K562 (cell line): ENCODE measurements around the gene BTBD2. TPM values are rescaled to one million over a fixed set of nuclear protein-coding genes. Genes with fewer than 3 reads are reported as not detected.

ENCODE experiments used
- ATF7 ChIP-seq: fragments of 450-650 bp; IDR thresholded peaks from 2 replicates; pipeline ENCODE4 v1.7.1; 2014; ENCODE audit warnings: mild to moderate bottlenecking, moderate library complexity
- ELF1 ChIP-seq: fragments of 200-800 bp; sonication (Bioruptor generic); IDR thresholded peaks from 2 replicates; pipeline ENCODE4 v1.6.1; 2016; ENCODE audit warnings: missing genetic modification characterization, missing compliant biosample characterization
- KLF13 ChIP-seq: fragments of 450-650 bp; IDR thresholded peaks from 2 replicates; pipeline ENCODE4 v1.6.1; 2016; ENCODE audit warnings: missing genetic modification characterization, low read depth, mild to moderate bottlenecking, missing compliant biosample characterization, moderate library complexity, borderline replicate concordance
- MAFF ChIP-seq: IDR thresholded peaks from 2 replicates; pipeline ENCODE4 v1.6.1; 2012; ENCODE audit warnings: low read length, improper control_type of control experiment
- MAX ChIP-seq: sonication (generic); formaldehyde crosslinking; IDR thresholded peaks from 2 replicates; pipeline ENCODE4 v1.9.0; 2022; ENCODE audit warnings: mild to moderate bottlenecking, missing genetic modification reagents
- MTA1 ChIP-seq: fragments of 450-650 bp; IDR thresholded peaks from 2 replicates; pipeline ENCODE4 v1.6.1; 2017; ENCODE audit warnings: borderline replicate concordance
- POLR2AphosphoS2 ChIP-seq: IDR thresholded peaks from 2 replicates; pipeline ENCODE4 v1.6.1; 2012; ENCODE audit warnings: low read length, improper control_type of control experiment
- PRPF4 ChIP-seq: fragments of 200-400 bp; formaldehyde crosslinking; IDR thresholded peaks from one replicate; pipeline ENCODE4 v1.6.1; 2017; ENCODE audit warnings: low read length, low read depth, mild to moderate bottlenecking; ENCODE audit not compliant: insufficient read depth, poor library complexity, severe bottlenecking
- STAG1 ChIP-seq: sonication (generic); formaldehyde crosslinking; IDR thresholded peaks from 2 replicates; pipeline ENCODE4 v1.5.0; 2020; ENCODE audit warnings: missing genetic modification reagents, borderline replicate concordance
- THAP12 ChIP-seq: fragments of 250-450 bp; sonication (Bioruptor Pico); IDR thresholded peaks from 2 replicates; pipeline ENCODE4 v1.9.0; 2021; ENCODE audit warnings: mild to moderate bottlenecking, inconsistent platforms
- XRCC4 ChIP-seq: IDR thresholded peaks from one replicate; pipeline ENCODE4 v1.6.1; 2011; ENCODE audit not compliant: insufficient read depth, insufficient read length; ENCODE audit errors: extremely low read depth
- XRCC5 ChIP-seq: fragments of 200-400 bp; formaldehyde crosslinking; IDR thresholded peaks from 2 replicates; pipeline ENCODE4 v1.6.1; 2017; ENCODE audit warnings: low read depth, mild to moderate bottlenecking, low read length
- ZNF143 ChIP-seq: sonication (generic); formaldehyde crosslinking; IDR thresholded peaks from 2 replicates; pipeline ENCODE4 v1.9.0; 2022; ENCODE audit warnings: mild to moderate bottlenecking, missing genetic modification reagents
- ZNF282 ChIP-seq: sonication (generic); formaldehyde crosslinking; IDR thresholded peaks from 2 replicates; pipeline ENCODE4 v1.8.1; 2023; ENCODE audit warnings: missing genetic modification reagents
- polyA plus RNA-seq, 8 experiments: library from polyadenylated mRNA; depleted of rRNA in 4 of 8; stranded (reverse) in 5 of 8; unstranded in 3 of 8; fragments of >200 nt; fragmentation: Nextera tagmentation in 2 of 8; fragmentation: Illumina TruSeq in 1 of 8; extraction: Ambion mirVana in 2 of 8; extraction: Trizol in 1 of 8; gene quantifications; 2 replicates each; pipeline versions ENCODE4 v1.2.1 to v1.2.3, GENCODE V29; 2011 to 2014; ENCODE audit warnings: inconsistent platforms in 1 of 8, missing spikeins in 1 of 8
- total RNA-seq, 7 experiments: library from RNA; depleted of rRNA in 6 of 7; stranded (reverse); fragments of >200 nt in 6 of 7; fragmentation: Illumina TruSeq in 2 of 7; extraction: Trizol in 2 of 7; gene quantifications; 2 replicates each; pipeline versions ENCODE4 v1.2.1 to v1.2.3, GENCODE V29; 2011 to 2021; ENCODE audit warnings: low replicate concordance in 1 of 7
- TF ChIP-seq, protein P1 (sequence below): sonication (generic); formaldehyde crosslinking; IDR thresholded peaks from 2 replicates; pipeline ENCODE4 v1.8.1; 2023; ENCODE audit warnings: mild to moderate bottlenecking, missing genetic modification reagents, moderate library complexity
- TF ChIP-seq, protein P2 (sequence below), 2 experiments: fragments of 450-650 bp; conservative IDR thresholded peaks; 2 replicates each; pipeline ENCODE4 v1.6.1; 2017; ENCODE audit warnings: mild to moderate bottlenecking in 2 of 2, moderate library complexity in 2 of 2
- TF ChIP-seq, protein P3 (sequence below): fragments of 450-650 bp; IDR thresholded peaks from one replicate; pipeline ENCODE4 v1.6.1; 2018; ENCODE audit warnings: mild to moderate bottlenecking, moderate library complexity; ENCODE audit not compliant: partially characterized antibody

BTBD2 gene
- total and polyA plus RNA-seq, 9 of the 15 experiments (the other 6 are each of a cell fraction or from before 2014, with no cell fraction given): 0.10 to 15.6 (median 6.9) TPM

DNA sequence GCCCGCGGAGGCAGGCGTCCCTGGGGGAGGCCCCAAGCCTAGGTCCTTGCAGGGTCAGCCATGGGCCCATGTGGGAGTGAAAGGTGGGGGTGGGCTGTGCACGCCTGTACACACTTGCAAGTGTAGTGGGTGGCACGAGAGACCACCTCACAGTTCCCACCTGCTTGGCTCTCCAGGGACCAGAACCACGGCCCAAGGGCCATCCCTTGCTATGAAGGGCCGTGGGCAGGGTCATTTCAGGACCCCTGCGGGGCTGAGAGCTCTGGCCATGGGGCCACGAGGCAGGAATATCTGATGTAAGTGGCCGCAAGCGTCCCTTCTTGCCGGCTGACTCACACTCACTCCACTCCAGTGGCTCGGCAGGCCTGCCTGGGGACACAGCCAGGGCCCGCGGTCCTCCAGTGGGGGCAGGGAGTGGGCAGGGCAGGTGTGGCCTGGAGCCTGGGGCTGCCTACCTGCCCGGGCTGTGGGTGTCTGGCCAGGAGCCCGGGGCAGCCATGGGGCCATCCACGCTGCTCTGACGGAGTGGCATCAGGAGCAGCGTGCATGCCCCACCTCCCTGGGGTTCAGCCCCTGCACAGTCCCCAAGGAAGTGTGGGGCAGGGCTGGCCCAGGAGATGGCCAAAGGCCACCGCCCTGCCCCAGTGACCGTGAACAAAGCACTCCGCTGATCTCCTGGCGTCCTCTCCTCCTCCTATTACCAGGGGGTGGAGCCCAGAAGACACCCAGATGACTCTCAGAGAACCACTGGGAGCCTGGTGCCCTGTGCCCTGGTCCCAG lies 44.1 kb upstream of the BTBD2 start (continued):
- TF ChIP-seq, protein P1, sequence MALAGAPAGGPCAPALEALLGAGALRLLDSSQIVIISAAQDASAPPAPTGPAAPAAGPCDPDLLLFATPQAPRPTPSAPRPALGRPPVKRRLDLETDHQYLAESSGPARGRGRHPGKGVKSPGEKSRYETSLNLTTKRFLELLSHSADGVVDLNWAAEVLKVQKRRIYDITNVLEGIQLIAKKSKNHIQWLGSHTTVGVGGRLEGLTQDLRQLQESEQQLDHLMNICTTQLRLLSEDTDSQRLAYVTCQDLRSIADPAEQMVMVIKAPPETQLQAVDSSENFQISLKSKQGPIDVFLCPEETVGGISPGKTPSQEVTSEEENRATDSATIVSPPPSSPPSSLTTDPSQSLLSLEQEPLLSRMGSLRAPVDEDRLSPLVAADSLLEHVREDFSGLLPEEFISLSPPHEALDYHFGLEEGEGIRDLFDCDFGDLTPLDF (CRISPR knock-in tag): no peak
- TF ChIP-seq PRPF4 (peak; percentile 89), ATF7 (peak; percentile 95), MAFF (no peak), XRCC5 (no peak), MAX (peak; percentile 95), ELF1 (tag) (peak; percentile 44; the same call in 1 of the 2 replicates), POLR2AphosphoS2 (no peak), MTA1 (peak; percentile 43; the same call in 1 of the 2 replicates), STAG1 (peak; percentile 36; the same call in 1 of the 2 replicates), ZNF143 (CRISPR knock-in tag) (no peak), KLF13 (peak; percentile 62), XRCC4 (no peak), ZNF282 (peak; percentile 76; the same call in 1 of the 2 replicates), THAP12 (CRISPR knock-in tag) (no peak; the same call in none of the 2 replicates)
- TF ChIP-seq, protein P2, sequence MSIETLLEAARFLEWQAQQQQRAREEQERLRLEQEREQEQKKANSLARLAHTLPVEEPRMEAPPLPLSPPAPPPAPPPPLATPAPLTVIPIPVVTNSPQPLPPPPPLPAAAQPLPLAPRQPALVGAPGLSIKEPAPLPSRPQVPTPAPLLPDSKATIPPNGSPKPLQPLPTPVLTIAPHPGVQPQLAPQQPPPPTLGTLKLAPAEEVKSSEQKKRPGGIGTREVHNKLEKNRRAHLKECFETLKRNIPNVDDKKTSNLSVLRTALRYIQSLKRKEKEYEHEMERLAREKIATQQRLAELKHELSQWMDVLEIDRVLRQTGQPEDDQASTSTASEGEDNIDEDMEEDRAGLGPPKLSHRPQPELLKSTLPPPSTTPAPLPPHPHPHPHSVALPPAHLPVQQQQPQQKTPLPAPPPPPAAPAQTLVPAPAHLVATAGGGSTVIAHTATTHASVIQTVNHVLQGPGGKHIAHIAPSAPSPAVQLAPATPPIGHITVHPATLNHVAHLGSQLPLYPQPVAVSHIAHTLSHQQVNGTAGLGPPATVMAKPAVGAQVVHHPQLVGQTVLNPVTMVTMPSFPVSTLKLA (conservative IDR thresholded peaks at IDR 0.05): peak; percentile 78 to 85
- TF ChIP-seq, protein P3, sequence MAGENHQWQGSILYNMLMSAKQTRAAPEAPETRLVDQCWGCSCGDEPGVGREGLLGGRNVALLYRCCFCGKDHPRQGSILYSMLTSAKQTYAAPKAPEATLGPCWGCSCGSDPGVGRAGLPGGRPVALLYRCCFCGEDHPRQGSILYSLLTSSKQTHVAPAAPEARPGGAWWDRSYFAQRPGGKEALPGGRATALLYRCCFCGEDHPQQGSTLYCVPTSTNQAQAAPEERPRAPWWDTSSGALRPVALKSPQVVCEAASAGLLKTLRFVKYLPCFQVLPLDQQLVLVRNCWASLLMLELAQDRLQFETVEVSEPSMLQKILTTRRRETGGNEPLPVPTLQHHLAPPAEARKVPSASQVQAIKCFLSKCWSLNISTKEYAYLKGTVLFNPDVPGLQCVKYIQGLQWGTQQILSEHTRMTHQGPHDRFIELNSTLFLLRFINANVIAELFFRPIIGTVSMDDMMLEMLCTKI: no peak
